NCI-H1694 (cell line): ENCODE data around the gene ALPI.

Source experiments
- DNase-seq: peaks from one replicate; lab custom pipeline; 2025; lab: John Stamatoyannopoulos, UW

ALPI gene

DNA sequence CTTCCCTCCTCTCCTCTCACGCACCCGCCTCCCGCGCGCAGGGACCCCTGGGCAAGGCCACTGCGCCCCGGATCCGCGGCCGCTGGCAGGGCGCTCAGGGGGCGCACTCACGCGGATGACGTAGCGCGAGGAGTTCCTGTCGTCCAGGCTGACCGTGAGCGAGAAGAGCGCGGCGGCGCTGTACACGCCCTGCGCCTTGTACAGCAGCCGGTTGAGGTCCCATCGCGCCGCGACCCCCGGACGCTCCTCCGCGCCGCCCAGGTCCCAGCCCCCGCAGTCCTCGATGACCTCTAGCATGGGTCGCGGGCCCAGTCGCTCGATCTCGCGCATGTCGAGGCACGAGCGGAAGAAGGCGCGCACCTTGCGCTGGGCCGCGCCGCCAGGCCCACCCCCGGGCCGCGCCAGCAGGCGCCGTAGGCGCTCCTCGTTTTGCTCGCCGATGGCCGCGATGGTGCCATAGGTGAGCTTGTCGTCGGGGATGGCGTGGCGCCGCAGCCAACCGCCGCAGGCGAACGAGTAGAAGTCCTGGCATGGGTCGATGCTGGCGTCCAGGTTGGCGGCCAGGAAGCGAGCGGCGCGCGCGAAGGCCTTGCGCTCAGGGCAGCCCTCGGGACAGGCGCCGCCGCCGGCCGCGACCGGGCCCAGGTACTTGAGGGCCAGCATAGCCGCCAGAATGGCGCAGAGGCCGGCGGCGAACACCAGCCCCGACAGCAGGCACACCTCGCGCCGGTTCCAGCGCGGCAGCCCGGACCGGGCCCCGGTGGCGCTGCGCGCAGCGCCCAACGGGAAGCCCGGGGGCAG is 30.0 kb downstream of the ALPI start:
- no peak for DNase-seq

DNA sequence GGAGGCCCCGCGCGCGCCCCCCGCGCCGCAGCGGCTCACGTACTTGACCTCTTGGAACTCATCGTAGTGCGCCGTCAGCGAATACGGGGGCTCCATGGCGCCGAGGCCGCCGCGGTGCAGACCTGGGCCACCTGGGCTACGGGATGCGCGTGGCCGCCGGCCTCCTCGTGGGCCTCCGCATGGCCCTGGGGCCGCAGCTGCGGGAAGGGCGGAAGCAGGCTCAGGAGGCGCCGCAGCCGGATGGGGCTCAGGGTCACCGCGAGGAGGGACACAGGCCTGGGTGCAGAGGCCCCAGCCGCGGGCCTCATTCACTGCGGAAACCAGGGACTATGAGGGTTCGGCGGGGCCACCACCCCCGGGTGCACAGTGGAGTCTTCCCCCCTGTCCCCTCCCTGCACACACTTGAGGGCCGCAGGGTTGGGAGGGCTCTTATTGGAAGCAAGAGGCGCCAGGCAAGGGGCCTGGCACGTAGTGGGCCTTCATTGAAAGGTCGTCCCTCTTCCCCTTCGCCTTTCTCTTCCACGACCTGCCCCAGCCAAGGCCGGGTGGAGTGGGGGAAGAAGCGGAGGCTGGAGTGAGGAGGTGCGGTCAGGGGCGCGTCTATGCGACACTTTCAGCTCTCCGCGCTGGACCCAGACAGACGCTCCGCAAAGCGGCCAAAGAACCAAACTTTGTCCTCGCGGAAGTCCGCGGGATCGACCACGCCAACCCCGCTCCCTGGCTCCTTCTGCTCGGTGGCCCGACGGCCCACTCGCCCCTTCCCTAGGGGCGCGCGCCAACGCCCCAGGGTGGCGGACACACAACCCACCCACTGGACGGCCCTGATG is 30.8 kb downstream of the ALPI start:
- no peak for DNase-seq

DNA sequence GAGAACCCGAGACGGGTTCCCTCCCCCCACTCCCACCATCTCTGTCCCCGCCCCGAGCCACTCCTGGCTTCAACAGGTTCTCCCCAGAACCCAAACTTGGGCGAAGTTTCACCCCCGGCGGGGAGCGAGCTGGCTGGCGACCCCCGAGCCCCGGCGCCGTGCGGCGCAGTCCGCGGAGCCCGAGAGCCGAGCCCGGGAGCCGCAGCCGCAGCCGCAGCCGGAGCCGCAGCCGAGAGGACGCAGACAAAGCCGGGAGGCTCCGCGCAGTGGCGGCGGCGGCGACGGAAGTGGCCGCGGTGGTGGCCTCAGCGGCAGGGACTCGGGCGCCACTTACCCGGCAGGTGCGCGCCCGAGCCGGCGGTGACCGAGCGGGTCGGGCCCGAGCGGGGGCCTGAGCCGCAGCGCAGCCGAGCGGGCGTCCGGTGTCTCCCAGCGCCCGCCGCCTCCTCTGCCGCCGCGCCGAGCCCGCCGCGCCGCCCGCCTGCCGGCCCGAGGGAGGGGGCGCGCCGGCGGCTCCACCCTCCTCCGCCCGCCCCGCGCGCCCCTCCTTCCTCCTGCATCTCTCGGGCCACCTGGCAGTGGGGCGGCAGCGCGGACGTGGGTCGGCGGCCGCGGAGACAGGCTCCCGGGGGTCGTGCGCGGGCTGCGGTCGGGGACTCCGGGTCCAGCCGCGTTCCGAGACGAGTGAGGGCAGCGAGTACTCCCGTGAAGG is 31.6 kb downstream of the ALPI start, which contains the start of gene ECEL1:
TSS of gene ECEL1 (minus strand) at position 450 of the 712 bp plus-strand sequence. CDS start 1,181 bp downstream, outside the sequence.
- DNase-seq: no peak

DNA sequence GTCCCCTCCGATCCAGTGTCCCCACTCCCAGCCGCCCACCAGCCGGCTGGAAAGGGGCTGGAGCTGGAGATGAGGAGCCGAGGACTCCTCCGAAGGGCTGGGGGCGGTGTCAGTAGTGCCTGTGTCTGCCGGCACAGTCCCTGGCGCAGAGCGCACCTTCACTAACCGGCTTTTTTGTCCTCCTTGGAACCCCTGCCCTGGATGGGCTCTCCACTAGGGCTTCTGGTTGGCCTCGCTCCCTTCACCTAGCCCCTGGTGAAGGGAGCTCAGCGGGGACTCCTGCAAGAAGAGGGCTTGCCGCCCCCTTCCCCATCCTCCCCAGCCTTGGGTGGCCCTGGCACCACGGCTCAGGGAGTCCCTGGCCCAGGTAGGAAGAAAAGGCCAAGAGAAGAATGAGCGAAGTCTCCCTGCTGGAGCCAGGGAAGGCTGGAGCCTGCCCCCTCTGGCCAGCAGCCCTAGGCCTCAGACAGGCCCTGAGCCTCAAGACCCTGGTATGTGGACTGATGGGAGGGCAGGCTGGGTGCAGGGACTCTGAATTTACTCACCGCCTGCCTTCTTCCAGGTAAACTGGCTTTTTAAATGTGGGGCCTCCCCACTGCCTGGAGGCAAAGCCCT is 32.3 kb downstream of the ALPI start:
- no peak for DNase-seq

GRCh38 chr2:232488721-232489300 is 32.9 kb downstream of the ALPI start:
- no peak for DNase-seq

DNA sequence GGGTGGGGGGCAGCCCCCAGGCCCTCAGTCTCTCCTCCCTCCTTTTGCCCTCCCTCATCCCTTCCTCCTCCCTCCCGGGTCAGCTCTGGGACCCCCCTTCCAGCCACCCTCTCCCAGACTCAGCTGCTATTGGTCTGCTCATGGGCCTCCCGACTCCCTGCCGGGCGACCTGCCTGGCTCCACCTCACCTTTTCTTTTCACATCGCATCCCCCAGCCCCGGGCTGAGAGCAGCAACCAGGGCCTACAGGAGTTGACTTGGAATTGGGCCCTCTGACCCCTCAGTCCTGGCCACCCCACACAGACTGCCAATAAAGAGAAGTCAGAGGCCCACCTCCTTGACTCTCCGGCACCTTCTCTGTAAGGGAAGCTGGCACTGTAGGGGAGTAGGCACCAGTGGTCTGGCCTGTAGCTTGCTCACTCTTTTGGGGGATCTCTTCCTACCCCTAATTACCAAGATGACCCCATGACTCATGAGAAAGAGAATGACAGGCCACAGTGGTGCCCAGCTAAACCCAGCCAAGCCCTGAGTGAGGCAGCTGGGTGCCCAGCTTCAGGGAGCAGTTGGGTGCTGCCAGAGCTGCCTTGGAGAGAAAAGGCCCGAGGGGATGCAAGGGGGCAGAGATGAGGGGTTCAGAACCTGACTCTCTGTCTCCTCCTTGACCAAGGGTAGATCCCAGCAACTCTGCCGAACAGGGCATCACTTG is 33.7 kb downstream of the ALPI start:
- DNase-seq: no peak

- no peak for DNase-seq
Measured at GRCh38 chr2:232490221-232491138, 34.5 kb downstream of the ALPI start.

GRCh38 chr2:232491139-232491780 is 35.3 kb downstream of the ALPI start:
- no peak for DNase-seq

DNA sequence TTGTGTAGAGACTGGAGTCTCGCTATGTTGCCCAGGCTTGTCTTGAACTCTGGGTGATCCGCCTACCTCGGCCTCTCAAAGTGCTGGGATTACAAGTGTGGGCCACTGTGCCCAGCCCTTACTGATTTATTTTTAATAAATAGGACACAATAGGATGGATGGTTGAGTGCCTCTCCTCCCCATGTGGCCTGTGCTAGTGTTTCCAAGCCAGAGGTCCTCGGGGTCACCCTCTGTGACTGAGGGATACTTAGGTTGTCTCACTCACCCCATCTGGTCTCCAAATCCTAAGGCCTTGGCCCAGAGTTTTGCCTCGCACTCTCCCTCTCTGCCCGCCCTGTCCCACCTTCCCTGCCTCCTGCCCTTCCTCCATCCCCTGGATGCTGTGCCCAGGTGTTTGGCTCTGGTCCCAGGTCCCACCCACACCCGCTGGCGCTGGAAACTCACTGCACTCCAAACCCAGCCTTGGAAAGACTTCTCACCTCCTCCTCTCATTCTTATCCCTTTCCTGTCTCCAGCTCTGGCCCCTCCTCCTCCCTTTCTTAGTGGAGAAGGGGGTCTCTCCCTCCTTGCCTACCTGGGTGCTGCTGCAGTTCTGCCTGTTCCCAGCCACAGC is 36.4 kb downstream of the ALPI start:
- no peak for DNase-seq

- DNase-seq: no peak
Measured at GRCh38 chr2:232492963-232493700, 37.2 kb downstream of the ALPI start.

DNA sequence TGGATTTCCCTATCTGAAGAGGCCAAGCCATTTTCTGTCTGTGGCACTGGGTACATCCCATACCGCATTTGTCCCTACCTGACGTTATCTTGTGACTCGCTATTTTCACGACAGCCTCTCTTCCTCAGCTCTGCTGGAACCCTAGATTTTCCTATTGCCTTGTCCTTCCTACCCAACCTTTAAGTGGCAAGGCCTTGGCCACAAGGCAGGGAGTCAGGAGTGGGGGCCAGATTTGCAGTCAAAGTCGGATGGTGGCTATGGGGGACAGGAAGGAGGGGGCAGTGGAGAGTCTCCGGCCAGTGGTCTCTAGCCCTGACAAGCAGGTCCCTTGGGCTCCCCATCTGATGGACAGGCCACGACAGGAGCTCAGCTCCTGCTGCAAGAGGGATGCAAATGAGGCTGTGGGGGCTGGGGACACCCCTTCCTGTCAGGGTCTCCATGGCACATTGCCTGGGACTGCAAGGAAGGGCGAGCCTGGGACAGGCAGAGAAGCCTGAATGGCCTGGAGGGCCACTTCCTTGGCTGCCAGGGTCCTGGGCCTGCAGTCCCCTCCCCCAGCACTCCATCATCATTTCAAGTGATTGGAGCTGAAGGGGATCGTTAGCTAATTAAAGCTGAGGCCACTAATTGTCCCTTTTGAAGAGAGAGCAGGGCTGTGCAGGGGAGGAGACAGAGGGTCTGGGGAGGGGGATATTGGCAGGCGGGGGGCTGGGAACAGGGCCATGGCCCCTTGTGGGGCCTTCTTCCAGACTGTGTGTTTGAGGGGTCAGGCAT is 37.9 kb downstream of the ALPI start:
- DNase-seq: no peak

- no peak for DNase-seq
Measured at GRCh38 chr2:232494542-232494941, 38.6 kb downstream of the ALPI start.

DNA sequence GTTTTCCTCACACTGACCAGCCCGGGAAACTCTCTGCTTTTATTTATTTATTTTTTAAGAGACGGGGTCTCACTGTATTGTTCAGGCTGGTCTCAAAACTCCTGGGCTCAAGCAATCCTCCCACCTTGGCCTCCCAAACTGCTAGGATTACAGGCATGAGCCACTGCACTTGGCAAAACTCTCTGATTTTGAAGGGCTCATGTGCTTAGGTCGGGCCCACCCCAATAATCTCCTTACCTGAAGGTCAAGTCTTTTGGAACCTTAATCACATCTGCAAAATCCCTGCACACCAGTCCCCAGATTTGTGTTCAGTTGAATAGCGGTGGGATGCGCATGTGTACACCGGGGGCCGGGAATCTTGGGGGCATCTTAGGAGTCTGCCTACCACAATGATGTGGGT is 39.3 kb downstream of the ALPI start:
- no peak for DNase-seq

DNA sequence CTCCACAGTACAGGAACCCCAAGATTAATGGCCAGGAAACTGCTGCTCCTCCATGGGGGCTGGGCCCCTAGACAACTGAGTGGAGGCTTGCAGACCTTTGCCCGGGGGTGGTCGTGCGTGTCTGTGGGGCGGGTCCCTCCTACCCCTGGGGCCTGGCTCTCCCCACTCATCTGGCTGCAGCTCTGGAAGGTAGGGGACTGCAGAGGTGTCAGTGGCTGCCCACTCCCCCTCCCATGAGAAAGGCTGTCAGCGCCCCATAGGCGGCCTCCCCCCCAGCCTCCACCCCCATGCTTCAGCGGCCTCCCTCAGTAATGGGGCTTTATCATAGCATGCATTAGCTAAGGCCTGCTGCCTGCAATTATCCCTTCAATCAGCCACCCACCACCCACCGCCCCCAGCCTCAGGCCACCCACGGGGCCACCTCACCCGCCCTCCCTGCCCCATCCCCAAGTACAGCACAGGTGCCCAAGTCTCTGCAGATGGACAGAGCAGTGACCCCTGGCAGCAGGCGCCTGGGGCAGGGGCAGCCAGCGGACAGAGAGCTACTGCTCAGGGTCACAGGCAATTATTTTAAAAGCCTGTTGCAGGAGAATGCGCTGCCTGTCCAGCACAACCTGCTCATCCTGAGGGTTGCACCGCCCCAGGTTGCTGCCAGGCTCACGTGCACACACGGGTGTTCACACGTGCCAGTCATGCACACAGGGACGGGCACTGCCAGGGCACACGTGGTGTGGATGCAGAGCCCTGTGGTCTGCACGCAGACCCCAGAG is 40.7 kb downstream of the ALPI start:
- no peak for DNase-seq

GRCh38 chr2:232497348-232497747 is 41.4 kb downstream of the ALPI start:
- no peak for DNase-seq

- no peak for DNase-seq
Measured at GRCh38 chr2:232498452-232498851, 42.5 kb downstream of the ALPI start.

GRCh38 chr2:232501331-232501771 is 45.4 kb downstream of the ALPI start:
- DNase-seq: no peak
